Stimulated activated CD4-positive, alpha-beta T cell treated with anti-CD3 and anti-CD28 coated beads, Interleukin-15, amount 100 ng/mL, for 24 hours (primary cell): ENCODE measurements around the gene MANEA.

Source experiments
- DNase-seq: peaks from one replicate; pipeline ENCODE4 v3.0.0-alpha.2; 2020

Gene MANEA

GRCh38 chr6:95589067-95589466, 11.7 kb downstream of the MANEA start:
- DNase-seq: no peak

- no peak for DNase-seq
Measured at GRCh38 chr6:95589826-95590570, 12.7 kb downstream of the MANEA start.

- DNase-seq: no peak
Measured at GRCh38 chr6:95593025-95593424, 15.7 kb downstream of the MANEA start.

GRCh38 chr6:95596021-95596420, 18.7 kb downstream of the MANEA start:
- no peak for DNase-seq

GRCh38 chr6:95599706-95600105, 22.4 kb downstream of the MANEA start:
- DNase-seq: no peak

GRCh38 chr6:95601133-95601532, 23.8 kb downstream of the MANEA start:
- no peak for DNase-seq

GRCh38 chr6:95614094-95614493, 36.8 kb downstream of the MANEA start:
- no peak for DNase-seq

GRCh38 chr6:95629551-95629950, 52.2 kb downstream of the MANEA start:
- DNase-seq: no peak

- no peak for DNase-seq
Measured at GRCh38 chr6:95636552-95637431, 59.5 kb downstream of the MANEA start.

GRCh38 chr6:95648636-95649035, 71.3 kb downstream of the MANEA start:
- no peak for DNase-seq

- no peak for DNase-seq
Measured at GRCh38 chr6:95649451-95649850, 72.1 kb downstream of the MANEA start.

- DNase-seq: no peak
Measured at GRCh38 chr6:95654176-95654575, 76.8 kb downstream of the MANEA start.

- DNase-seq: no peak
Measured at GRCh38 chr6:95658886-95659285, 81.6 kb downstream of the MANEA start.
